GM06990 (cell line): ENCODE results near the gene ASPN.

Experiments
- DNase-seq: peaks from one replicate; pipeline ENCODE4 v3.0.0-alpha.2; 2011; ENCODE audit not compliant: insufficient read length; ENCODE audit errors: extremely low read depth
- H3K27me3 ChIP-seq: replicated peaks from 2 replicates; pipeline ENCODE4 v1.6.0; 2011; ENCODE audit warnings: low read length; ENCODE audit not compliant: control insufficient read depth, insufficient read depth
- H3K36me3 ChIP-seq: 2 replicates; pipeline ENCODE4 v1.5.1; 2011; ENCODE audit warnings: low read length; ENCODE audit not compliant: control insufficient read depth, insufficient read depth
- H3K4me3 ChIP-seq: replicated peaks from 2 replicates; pipeline ENCODE4 v1.5.1; 2011; ENCODE audit warnings: low read depth, mild to moderate bottlenecking, control low read depth, low read length
- TF ChIP-seq, protein P1 (sequence below): IDR thresholded peaks from 2 replicates; pipeline ENCODE4 v1.5.1; 2011; ENCODE audit warnings: low read length, control low read depth, mild to moderate bottlenecking, inconsistent platforms; ENCODE audit not compliant: insufficient read depth, poor library complexity, severe bottlenecking

ASPN gene

DNA sequence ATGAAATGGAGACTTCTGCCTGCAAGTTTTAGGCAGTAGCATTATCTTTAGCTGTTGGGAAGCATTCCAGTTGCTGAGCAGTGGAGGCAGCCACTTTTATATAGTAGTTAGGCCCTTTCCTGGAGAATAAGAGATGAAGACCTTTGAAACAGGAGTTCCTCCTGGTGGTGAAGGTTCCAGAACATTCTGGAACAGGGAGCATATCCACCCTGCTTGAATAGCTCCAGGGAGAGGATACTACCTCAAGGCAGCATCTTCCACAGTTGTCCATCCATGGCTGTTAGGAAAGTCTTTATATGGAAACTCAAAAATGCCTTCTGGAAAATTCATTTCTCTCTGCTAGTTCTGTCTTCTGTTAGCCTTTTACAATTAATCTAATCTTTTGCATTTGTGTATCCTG, 3.0 kb downstream of the ASPN start:
- H3K36me3 ChIP-seq = no peaks in the 10 kb centered on the region
- TF ChIP-seq, protein P1, sequence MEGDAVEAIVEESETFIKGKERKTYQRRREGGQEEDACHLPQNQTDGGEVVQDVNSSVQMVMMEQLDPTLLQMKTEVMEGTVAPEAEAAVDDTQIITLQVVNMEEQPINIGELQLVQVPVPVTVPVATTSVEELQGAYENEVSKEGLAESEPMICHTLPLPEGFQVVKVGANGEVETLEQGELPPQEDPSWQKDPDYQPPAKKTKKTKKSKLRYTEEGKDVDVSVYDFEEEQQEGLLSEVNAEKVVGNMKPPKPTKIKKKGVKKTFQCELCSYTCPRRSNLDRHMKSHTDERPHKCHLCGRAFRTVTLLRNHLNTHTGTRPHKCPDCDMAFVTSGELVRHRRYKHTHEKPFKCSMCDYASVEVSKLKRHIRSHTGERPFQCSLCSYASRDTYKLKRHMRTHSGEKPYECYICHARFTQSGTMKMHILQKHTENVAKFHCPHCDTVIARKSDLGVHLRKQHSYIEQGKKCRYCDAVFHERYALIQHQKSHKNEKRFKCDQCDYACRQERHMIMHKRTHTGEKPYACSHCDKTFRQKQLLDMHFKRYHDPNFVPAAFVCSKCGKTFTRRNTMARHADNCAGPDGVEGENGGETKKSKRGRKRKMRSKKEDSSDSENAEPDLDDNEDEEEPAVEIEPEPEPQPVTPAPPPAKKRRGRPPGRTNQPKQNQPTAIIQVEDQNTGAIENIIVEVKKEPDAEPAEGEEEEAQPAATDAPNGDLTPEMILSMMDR = no peak
- H3K27me3 ChIP-seq = no peaks in the 10 kb centered on the region
- no peak overlapping the region for H3K4me3 ChIP-seq
- DNase-seq = no peak

DNA sequence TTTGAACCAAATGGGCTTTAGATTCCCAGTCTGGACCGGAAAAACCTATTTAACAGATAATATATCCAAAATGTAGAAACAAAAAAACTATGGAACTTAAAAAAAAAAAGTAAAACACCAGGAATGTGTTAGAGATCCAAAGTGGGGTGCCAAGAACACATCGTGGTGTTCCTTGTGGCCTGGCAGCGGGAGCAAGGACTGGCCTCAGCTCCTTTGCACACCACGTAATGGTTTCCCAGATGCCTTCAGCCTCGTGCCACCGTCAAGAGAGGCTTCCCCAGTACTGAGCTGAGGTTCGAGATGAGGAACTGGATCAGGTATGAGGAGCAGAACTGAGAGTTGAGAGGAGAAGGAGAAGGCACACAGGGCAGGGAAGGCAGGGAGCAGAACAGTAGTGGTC, 3.5 kb downstream of the ASPN start:
- H3K4me3 ChIP-seq = no peak overlapping the region
- TF ChIP-seq, protein P1 = no peak
- no peaks in the 10 kb centered on the region for H3K36me3 ChIP-seq
- no peak for DNase-seq
- no peaks in the 10 kb centered on the region for H3K27me3 ChIP-seq

DNA sequence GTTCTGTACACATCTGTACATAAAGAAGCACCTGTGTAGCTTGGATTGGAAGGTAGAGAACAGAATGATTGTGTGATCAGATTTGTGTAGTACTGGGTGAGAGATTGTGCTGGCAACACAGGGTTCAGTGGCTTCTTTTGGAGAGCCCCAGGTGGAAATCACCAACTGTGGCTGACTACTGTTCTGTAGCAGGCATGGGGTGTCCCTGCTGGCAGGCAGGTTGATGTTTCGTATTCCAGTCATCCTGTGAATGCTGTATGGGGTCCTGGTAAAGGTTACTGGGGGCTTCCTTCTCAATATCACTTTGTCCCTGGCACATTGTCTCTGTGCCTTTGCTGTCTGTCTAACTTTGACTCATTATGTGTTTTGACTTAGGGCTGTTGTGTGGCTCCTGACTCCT, 5.3 kb downstream of the ASPN start:
- no peaks in the 10 kb centered on the region for H3K27me3 ChIP-seq
- no peaks in the 10 kb centered on the region for H3K36me3 ChIP-seq
- TF ChIP-seq, protein P1 = no peak
- peak; percentile 21 for DNase-seq
- no peak overlapping the region for H3K4me3 ChIP-seq

DNA sequence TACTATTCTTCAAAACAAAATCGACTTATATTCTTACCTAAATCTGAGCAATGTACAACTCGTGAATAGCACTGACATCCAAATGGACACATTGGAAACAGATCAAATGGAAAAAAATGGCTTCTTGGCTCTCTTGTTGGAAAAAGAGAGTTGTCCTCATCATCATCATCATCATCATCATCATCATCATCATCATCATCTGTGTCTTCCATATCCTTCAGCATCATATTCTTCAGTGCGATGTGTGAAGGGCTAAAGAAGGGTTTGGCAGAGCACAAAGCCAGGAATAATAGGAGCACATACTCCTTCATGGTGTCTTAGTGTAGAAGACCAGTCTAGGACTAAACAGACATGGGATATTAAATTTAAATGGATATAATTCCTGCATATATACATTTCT, 7.7 kb downstream of the ASPN start:
- no peaks in the 10 kb centered on the region for H3K27me3 ChIP-seq
- no peaks in the 10 kb centered on the region for H3K36me3 ChIP-seq
- no peak for DNase-seq
- TF ChIP-seq, protein P1 = no peak
- H3K4me3 ChIP-seq = no peak overlapping the region

DNA sequence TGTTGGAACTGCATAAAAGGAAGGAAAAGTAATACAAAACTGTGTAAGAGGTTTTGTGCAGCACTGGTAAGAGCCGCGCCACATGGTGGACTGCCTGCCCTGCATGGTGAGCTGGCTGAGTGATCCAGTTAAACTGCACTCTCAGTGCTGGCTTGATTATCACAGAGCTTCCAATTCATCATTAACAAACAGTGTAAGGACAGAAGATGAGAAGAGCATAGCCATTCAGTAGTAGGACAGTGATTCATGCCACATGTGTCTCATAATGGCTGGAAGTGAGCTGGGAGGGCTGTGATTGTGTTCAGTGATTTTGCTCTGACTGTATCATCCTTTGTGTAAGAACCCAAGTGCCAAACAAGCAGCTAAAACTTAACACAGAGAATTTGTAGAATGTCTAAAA, 14.1 kb downstream of the ASPN start:
- TF ChIP-seq, protein P1 = no peak
- H3K4me3 ChIP-seq = no peak overlapping the region
- H3K27me3 ChIP-seq = no peaks in the 10 kb centered on the region
- no peak for DNase-seq
- H3K36me3 ChIP-seq = no peaks in the 10 kb centered on the region

DNA sequence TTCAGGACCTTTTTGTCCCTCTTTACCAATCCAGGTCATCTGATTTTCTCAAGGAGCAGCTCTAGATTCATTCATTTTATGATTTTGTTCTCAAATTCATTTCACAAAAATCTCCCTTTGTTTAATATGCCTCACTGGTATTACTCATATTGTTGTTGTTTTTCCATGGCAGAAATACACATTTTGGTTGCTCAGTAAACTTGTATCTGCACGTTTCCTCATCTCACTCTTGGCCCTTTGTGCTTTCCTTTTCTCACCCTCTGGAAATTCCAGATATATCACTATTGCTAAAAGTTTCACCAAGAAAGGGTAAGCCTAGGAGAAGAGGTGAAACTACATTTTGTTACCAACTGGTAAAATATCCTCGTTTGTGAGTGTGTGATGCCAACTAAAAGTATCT, 14.8 kb downstream of the ASPN start:
- TF ChIP-seq, protein P1 = no peak
- DNase-seq = no peak
- Histone ChIP-seq H3K27me3 (no peaks in the 10 kb centered on the region), H3K4me3 (no peak overlapping the region), H3K36me3 (no peaks in the 10 kb centered on the region)
